LNCAP (cell line): ENCODE data around the gene RPL12.

Source experiments
- TF ChIP-seq, protein P1 (sequence below): fragments of 450-650 bp; IDR thresholded peaks from 2 replicates; pipeline ENCODE4 v1.5.1; 2017; ENCODE audit warnings: mild to moderate bottlenecking

RPL12 gene

GRCh38 chr9:127418037-127418471, 33.2 kb downstream of the RPL12 start:
- TF ChIP-seq, protein P1, sequence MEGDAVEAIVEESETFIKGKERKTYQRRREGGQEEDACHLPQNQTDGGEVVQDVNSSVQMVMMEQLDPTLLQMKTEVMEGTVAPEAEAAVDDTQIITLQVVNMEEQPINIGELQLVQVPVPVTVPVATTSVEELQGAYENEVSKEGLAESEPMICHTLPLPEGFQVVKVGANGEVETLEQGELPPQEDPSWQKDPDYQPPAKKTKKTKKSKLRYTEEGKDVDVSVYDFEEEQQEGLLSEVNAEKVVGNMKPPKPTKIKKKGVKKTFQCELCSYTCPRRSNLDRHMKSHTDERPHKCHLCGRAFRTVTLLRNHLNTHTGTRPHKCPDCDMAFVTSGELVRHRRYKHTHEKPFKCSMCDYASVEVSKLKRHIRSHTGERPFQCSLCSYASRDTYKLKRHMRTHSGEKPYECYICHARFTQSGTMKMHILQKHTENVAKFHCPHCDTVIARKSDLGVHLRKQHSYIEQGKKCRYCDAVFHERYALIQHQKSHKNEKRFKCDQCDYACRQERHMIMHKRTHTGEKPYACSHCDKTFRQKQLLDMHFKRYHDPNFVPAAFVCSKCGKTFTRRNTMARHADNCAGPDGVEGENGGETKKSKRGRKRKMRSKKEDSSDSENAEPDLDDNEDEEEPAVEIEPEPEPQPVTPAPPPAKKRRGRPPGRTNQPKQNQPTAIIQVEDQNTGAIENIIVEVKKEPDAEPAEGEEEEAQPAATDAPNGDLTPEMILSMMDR: no peak

- TF ChIP-seq, protein P1: no peak
Observed at GRCh38 chr9:127417131-127418036, 33.8 kb downstream of the RPL12 start.

- TF ChIP-seq, protein P1: no peak
Observed at GRCh38 chr9:127415657-127416056, 35.5 kb downstream of the RPL12 start.

GRCh38 chr9:127415141-127415540, 36.1 kb downstream of the RPL12 start:
- TF ChIP-seq, protein P1: no peak

DNA sequence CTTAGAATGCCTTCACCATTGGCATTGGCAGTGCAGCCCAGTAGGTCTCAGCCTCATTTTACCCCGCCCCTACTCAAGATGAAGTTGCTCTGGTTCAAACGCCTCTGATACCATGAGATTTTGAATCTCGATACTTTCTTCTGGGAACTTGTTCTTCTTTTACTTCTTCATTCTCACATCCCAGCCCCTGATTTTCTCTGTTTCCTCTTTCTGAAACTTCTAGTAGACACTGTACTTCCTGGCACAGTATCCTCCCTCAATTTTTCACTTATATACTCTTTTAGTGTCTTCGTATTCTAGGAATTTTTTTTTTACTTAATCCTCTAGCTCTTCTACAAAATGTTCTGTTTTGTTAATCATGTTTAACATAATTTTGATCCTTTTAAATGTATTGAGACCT, 40.1 kb downstream of the RPL12 start:
- TF ChIP-seq, protein P1: no peak

GRCh38 chr9:127407492-127407843, 43.7 kb downstream of the RPL12 start:
- TF ChIP-seq, protein P1: no peak

DNA sequence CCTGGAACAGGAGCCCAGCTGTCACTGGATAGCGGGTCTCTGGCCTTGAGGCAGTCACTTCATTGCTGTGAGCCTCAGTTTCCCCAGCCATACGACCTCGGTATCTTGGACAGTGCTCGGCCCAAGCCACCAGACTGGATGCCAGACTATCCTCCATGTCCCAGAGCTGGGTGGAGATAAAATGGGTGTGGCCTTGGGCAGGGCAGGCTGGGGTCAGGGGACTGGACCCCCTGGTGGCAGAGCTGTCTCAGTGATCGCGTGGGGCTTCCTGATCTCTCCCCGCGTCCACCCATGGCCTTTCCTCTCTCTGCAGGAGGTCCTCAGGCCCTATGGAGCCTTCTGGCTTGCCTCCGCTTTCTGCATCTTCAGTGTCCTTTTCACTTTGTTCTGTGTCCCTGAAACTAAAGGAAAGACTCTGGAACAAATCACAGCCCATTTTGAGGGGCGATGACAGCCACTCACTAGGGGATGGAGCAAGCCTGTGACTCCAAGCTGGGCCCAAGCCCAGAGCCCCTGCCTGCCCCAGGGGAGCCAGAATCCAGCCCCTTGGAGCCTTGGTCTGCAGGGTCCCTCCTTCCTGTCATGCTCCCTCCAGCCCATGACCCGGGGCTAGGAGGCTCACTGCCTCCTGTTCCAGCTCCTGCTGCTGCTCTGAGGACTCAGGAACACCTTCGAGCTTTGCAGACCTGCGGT, 44.3 kb downstream of the RPL12 start:
- TF ChIP-seq, protein P1: no peak
